Activated naive CD4-positive, alpha-beta T cell treated with anti-CD3 and anti-CD28 coated beads, Interleukin-2, amount 50 U/mL, for 16 hours (primary cell): ENCODE measurements around the gene ARAP2.

ENCODE experiments used
- DNase-seq: peaks from one replicate; pipeline ENCODE4 v3.0.0-alpha.2; 2020

The ARAP2 gene

DNA sequence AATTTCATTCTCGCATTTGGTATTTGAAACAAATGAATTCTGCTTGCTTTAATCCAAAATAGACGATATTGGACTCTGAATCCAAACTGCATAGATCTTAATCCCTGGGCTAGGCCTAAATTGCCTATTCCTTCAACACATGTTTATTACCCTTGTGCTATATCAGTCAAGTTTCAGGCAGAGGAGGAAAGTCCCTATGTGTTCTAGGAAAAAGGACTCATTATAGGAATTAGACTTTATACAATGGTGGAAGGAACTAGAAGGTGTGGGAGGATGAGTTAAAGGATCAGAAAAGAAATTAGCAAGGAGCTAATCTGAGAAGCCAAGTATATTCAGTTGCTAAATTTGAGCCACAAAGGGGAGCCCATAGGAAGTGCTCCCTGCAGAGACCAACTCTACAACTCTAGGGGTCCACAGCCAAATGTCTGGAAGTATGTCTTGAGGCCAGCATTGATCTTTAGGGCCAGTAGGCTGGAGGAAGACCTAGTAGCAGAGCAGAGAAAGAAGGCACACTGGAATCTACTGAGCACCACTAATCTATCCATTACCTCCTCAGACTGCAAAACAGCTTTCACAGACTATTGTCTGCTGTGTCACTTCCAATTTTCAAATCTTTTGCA, 20.0 kb upstream of the ARAP2 start:
- no peak for DNase-seq

DNA sequence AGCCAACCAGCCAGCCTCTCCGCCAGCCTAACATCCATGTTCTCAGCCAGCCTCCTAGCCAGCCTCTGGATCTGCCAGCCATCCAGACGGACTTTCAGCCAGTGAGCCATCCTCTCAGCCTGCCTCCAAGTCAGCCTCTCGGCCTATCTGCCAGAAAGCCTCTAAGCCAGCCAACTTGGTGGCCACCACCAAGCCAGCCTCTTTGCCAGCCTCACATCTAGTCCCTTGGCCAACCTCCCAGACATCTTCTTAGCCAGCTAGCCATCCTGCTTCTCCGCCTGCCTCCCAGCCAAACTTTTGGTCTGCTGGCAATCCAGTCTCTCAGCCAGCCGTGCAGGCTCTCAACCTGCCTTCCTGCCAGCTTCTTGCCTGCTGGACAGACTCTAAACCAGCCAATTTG, 16.4 kb upstream of the ARAP2 start:
- no peak for DNase-seq

DNA sequence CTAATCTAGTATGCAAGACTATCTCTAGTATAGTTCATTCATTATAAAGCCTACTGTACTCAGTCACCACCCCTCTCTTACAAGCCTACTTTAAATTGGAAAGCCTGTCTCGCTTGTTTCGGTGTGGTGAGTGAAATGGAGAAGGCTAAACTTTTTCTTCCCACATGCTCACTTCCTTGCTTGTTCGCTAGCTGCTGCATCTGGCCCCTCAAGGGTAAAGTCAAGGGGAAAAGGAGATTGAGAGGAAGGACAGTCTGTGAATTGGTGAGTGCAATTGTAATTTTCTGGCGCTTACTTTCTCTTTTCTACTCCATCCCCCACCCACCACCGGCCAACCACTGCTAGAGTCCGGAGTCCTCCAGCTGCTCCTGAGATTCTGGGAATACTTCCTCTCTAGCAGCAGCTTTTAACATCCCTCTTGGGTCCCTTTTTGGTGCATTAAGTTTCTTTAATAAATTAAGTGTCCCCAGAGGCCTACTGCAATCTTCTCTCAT, 12.1 kb upstream of the ARAP2 start:
- DNase-seq, result no peak

DNA sequence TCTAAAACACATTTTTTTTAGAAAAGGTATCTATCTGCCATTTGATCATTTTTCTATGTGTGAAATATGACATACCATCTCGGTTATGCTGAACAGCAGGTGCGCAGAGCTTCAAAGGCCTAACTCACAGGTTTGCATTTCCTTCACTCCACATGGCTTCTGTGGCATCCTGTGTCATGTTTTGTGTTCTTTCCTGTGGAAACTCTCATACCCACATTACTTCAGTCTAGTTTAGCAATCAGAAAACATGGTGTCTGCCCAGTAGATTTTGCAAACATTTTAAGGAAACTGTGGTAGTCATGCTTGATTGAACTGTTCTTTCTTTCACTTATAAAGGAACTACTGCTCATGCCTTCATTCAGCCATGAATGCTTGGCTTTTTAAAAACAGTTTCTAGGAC, 11.3 kb upstream of the ARAP2 start:
- DNase-seq, result peak; percentile 41

DNA sequence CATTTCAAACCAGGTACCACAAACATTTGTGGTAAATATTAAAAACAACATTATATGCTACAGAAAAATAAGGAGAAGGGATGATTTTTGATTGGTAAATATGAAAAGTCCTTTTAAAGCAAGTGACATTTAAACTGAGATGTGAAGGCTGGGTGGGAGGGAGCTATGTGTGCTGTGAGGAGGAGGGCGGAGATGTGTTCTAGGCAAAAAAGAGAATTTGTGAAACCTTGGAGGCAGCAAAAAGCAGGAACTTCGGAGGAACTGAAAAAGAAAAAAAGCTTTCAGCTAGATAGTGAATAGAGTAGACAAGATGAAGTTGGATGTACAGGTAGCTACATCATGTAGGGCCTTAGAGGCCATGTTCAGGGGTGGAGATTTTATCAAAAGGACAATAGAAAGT, 10.1 kb upstream of the ARAP2 start:
- no peak for DNase-seq

DNA sequence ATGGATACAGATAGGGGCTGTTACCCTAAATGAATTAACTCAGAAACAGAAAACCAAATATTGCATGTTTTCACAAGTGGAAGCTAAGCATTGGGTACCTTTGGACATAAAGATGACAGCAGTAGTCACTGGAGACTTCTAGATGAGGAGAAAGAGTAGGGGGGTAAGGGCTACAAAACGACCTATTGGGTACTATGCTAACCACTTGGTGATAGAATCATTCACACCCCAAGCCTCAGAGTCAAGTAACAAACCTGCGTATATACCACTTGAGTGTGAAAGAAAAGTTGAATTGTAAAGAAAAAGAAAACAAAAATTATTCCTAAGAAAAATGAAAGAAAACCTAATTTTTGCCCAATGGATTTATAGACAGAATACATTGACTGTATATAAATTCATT, 7.7 kb upstream of the ARAP2 start:
- no peak for DNase-seq

DNA sequence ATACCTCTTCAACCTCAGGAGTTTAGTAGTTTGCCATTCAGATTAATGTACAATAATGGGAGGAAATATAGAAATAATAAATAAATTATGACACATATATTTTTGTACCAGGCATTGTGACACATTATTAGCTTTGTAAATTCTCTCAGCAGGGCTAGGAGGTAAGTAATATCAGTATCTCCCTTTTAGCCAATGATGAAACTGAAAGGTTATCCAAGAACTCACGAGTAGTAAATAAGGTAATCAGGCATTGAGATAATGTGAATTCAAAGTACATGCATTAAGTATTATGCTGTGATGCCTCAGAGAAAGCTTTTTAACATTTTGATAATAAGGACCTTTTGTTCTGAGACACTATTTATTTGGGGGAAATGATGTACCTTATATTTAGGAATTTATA, 5.3 kb upstream of the ARAP2 start:
- DNase-seq, result no peak

DNA sequence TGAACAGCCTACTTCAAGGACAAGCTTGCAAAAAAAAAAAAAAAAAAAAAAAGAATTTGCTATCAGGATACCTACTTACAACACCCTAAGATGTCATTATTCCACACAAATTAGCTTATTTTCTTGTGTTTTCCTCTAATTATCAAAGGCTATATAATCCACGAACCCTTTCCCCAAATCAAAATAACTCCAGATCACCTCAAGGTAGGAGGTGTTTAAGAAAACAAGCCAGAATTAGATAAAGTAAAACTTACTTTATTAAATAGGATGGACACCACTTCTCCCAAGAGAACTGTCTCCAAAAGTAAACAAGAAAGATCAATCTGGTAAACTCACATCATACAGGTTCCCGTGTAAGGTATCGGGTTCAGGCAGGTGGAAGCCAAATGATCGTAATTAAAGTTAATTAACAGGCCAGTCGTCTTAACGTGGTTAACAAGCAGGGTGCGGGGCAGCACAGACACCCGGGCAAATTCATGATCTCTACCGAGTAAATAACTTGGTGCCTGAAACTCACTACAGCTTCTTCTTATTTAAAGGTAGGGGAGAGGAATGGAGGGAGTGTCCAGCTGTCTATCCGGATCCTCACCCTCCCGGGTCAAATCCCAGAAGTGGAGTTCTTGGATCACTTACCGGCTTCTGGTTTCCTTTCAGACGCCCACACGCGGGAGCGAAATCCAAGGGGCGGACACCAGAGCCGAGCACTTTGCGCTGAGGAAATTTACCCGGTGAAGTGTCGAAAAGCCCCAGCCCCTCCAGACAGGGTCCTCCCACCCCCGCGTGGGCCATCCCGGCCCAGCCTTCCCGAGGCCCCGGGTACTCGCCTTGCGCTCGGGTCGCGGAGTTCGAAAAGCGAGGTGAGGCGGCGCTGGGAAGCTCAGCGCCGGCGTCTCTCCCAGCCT, 708 bp downstream of the ARAP2 start:
- DNase-seq, result peak; percentile 48

DNA sequence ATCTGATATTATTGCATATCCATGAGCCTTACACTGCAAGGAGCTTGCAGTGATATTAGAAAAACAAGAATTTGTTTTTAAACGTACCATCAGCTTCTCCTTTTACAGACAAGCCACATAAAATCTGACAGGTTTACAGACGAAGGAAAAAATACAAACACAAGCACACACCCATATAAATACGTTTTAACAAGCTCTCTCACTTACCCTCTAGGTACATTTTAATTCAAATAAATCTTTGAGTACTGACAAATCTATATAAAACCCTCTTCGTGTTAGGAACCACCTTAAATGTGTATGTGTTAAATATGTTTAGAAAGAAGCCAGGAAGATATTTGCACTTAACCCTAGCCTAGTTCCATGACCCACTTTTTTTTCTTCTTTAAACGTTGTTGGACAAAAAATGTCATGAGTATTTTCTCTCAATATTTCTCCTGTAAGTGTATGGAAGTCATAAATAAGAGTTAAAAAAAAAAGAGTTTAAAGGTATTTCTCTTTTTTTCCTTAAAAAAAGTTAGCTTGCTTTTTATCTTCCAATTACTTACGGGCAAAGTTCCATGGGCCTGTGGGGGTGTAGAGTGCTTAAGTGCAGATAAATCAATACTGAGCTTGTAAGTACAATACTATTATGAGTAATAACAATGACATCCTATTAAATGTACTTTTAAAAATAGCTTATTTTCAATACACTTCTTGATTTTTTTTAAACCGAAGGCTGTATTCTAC, 1.5 kb downstream of the ARAP2 start:
- no peak for DNase-seq

DNA sequence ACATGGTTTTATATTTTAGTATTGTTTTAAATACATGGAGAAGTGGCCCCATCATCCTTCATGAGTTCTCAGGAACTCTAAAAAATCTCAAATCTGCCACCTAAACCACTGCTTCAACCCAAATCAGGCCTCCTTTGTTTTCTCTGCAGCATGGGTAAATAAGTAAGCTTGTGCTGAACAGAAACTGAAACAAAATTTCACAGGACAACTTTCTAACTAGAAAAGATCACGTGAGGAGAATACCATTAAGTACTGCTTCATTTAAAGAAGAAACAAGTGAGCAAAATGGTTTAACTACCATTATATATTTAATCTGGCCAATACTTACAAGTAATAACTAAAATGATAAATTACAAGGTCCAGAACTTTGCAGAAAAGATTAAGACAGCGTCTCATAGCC, 2.5 kb downstream of the ARAP2 start:
- DNase-seq, result no peak

DNA sequence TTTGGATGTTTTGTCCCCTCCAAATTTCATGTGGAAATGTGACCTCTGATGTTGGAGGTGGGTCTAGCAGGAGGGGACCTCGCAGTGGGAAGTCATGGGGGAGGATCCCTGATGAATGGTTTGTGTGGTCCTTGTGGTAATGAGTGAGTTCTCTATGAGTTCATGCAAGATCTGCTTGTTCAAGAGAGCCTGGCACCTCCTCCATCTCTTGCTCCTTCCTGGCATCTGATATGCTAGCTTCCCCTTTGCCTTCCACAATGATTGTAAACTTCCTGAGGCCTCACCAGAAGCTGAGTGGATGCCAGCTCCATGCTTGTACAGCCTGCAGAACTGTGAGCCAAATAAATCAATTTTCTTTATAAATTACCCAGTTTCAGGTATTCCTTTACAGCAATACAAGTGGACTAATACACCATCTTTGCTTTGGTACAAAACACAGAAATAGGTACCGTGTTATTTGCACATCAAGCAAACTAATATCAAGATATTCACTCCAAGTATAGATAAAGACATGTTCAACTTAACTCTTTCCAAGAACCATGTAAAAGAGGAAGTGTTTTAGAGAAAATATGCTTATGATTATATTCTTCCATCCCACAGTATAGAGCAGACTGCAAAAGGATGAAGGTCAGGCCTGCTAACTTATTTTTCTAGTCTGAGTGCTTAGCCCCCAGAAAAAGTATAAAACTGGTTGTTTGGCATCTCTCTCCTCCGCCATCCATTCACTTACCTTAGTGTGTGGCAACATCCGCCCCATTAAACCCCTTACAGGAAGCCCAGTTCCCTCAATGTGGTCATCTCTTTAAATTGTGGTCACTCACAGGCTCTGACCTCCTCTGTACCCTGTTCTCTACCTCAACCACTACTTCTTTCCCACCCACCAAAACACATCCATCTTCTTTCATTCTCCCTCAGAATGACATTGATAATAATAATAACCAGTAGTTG, 6.7 kb downstream of the ARAP2 start:
- no peak for DNase-seq

DNA sequence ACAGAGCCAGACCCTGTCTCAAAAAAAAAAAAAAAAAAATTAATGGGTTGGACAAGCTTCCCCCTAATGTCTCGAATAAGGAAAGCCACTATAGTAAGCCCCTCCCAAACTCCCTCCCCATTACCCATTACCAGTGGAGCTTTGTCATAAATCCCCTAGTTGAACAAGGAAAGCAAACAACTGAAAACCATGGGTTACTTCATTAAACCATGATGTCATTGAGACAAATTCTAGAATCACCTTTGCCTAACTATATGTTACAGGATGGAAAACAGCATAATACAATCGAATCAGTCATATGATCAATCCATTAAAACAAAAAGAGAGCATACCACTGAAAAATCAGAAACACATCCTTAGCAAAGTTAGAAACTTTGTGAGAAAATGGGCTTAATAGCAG, 8.2 kb downstream of the ARAP2 start:
- no peak for DNase-seq

DNA sequence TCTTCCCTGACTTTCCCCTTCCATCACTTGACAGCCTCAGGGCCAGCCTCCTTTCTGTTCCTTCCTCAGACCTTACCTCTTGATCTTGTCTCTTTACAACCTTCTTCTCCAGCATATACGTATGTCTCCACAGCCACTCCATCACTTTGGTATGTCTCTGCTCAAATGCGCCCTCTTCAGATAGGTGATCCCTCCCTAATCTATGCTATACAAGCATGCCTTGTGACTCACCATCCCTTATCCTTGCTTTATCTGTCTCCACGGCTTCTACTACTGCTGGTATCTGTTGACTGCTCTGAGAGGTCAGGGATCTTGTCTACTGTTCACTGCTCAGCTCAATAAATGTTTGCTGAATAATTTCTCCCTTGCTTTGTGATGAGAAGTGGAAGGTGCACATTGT, 9.0 kb downstream of the ARAP2 start:
- DNase-seq, result no peak

DNA sequence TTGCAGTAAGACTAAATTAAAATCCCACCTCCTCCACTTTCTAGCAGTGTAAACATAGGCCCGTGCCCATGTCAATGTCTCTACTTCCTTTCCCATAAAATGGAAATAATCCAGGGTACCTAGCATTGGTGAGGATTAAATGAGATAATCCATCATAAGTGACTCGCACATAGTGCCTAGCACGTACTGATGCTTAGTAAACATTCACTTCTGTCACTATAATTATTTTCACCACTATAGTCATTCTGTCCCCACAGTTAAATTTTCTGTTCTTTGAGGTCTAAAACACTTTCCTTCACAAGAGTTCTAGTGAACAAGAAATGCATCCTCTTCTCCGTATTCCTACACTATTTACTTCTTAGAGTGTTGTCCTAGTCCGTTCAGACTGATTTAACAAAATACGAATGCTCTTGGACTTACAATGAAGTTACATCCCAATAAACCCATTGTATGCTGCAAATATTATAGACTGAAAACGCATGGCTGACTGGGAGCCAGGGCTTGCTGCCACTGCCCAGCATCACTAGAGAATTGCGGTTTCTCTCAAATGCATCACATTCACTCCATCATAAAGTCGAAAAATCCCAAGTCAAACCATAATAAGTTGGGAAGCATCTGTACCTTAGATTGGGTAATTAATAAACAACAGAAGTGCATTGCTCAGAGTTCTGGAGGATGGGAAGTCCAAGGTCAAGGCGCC, 10.6 kb downstream of the ARAP2 start:
- no peak for DNase-seq

DNA sequence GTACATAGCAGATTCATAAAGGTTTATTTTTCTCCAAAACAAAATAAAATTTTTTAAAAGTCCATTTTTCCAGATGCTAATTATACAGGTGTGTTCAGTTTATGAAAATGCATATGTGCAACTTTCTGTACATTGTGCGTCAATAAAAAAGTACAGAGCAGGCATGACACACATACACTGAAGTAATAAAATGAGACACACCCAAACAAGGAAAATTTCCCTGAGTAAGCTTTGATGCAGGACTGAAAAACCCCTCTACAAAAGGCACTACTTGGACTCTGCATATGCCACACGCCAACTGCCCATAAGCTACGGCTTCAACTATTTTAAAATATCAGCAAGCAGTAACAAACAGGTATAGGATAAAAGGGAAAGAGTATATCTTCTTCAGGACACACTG, 13.8 kb downstream of the ARAP2 start:
- no peak for DNase-seq

DNA sequence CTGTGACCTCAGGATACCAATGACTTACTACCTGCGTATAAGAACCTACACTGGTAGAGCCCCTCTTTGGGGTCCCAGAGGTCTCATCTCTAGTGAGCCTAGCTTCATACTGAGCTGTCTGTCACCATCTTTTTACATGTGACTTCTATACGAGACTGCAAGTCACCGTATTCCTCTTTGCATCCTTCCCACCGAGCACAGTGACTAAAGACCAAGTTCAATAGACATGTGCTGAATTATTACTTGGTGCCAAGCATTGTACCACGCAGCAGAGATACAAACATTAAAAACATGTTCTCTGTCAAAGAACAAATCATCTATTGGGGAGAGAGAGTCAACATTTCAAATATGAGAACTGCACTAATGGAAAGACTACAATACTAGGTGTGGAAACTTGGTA, 16.4 kb downstream of the ARAP2 start:
- DNase-seq, result no peak

DNA sequence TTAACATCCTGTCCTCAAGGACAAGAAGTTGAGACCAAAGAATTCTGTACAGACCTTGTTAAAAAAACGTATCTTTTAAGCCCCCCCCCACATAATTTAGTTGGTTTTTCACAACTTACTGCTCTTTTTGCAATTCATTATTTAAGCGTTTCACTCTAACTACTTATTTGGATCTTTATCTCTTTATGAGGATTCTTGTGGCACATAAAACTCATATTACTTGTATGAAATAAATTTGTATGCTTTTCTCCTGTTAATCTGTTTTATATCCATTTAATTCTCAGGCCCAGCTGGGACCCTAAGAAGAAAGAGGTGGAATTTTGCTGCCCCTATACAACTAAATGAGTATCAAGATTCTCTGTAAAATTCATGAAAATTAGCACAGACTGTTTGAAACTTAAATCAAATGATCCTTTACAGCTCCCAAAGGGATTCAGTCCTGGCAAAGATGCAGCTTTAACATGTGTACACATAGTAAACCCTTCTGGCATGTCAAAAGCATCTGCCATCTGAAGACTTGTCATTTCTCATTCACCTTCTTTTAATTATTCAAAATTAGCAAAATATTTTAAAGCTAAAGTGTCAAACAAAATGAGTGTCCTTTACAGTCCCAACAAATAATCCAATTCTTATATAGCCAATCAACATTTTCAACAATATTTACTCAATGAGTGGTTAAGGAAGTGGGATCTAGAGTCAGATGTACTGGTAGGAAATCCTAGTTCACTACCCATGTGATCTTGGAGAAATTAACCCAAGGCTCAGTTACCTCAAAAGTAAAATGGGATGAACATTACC, 17.7 kb downstream of the ARAP2 start:
- DNase-seq, result no peak

DNA sequence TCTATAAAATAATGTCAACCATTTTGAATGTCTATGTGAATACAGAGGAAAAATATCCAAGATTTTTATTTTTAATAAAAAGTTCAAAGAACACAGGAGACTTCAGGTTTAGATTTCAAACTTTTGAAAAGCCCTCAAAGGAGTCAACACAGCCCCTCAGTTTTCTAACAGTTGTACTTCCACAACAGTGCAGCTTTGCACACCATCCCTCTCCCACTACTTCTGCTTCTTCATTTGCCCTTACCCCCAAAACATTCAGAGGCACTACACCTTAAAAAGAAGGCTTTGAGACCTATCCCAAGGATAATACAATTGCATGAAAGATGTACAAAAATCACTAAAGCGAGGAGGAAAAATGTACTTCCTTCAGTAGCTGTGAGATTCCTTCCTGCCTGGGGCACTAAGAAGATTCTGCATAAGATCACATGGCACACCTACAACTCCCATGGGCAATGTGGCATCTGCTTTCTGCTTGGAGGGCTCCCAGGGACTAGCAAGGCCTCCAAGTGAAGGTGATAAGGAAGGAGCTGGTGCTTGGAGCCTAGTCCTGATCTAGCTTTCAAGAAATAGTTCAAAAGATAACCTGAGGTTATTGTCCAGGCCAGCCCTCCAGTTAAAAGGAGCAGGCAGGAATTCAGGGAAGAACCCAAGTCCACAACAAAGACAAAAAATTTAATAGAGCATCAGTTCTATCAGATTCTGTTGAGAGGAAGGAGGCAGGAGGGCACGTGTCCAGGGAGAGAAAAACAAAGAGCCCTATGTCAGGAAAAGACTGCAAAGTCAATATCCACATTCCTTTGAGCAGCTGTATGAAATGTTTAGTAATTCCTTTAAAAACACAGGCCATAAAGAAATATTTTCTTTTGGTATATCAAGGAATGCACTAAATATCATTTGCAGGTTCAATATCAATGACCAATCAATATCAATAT, 19.1 kb downstream of the ARAP2 start:
- DNase-seq, result no peak

DNA sequence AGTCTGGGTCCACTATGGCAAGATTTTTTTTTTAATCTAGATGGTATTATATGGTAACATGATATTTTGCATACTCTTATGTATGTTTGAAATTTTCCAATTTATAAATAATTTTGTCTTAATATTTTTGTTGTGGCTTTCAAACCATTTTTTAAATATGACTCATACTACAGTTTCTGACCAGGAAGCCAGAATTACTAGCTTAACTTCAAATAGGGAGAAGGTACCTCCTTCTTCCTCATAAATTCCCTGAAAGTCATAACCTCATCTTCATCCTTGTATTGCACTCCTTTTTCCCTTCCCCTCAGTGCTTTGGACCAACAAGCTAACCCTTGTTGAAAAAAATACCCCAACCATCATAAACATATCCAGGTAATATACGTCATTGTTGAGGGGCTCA, 21.6 kb downstream of the ARAP2 start:
- DNase-seq, result no peak

DNA sequence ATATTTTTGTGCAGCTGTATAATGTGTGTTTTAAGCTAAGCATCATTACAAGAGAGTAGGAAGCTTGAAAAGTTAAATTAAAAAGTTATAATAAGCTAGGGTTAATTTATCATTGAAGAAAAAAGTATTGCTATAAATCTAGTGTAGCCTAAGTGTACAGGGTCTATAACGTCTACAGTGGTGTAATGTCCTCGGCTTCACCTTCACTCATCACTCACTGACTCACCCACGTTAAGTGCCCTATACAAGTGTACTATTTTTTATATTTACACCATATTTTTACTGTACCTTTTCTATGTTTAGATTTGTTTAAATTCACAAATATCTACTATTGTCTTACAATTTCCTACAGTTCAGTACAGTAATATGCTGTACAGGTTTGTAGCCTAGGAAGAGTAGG, 23.5 kb downstream of the ARAP2 start:
- no peak for DNase-seq
